AG10803 (cell line): ENCODE measurements around the gene NOXRED1.

Source experiments
- DNase-seq: peaks from one replicate; pipeline ENCODE4 v3.0.0; 2010; ENCODE audit warnings: low read depth
- H3K4me3 ChIP-seq: 2 replicates; pipeline ENCODE4 v1.5.1; 2011; ENCODE audit warnings: mild to moderate bottlenecking, low read length, control low read depth
- CTCF ChIP-seq: conservative IDR thresholded peaks from 2 replicates; pipeline ENCODE4 v1.5.1; 2011; ENCODE audit warnings: mild to moderate bottlenecking, low read length, control low read depth, inconsistent platforms

The NOXRED1 gene

GRCh38 chr14:77346495-77346894 lies 76.8 kb downstream of the NOXRED1 start:
- no peak for DNase-seq
- TF ChIP-seq CTCF: no peak
- no peak overlapping the region for H3K4me3 ChIP-seq

GRCh38 chr14:77344377-77344996 lies 78.8 kb downstream of the NOXRED1 start:
- no peak for DNase-seq
- H3K4me3 ChIP-seq: no peak overlapping the region
- no peak for TF ChIP-seq CTCF
